ENCODE measurements around the gene RAD17. TPM values are rescaled to one million over a fixed set of nuclear protein-coding genes. Genes with fewer than 3 reads are reported as not detected.

Gene RAD17
- total and polyA plus RNA-seq, 2 experiments from 2014 or later = 26.0 to 29.0 TPM

DNA sequence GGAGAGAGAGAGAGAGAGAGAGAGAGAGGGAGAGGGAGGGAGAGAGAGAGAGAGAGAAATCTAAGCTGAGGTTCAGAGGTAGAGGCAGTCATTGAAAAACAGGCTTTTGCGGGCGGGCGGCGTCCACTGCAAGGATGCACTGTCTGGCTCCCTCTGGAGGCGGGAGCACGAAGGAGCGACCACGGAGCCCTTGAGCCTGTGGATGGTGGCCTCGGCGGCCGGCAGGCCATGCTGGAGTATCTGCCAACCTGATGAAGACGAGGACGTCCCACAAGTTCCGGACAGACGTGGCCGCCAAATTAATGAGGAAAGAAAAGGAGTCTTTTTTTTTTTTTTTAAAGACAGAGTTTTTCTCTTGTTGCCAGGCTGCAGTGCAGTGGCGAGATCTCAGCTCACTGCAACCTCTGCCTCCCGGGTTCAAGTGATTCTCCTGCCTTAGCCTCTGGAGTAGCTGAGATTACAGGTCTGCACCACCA lies 34.8 kb upstream of the RAD17 start:
- H3K9me3 ChIP-seq (ENCODE audit: low read depth) = no peaks in the 10 kb centered on the region
- no peaks in the 10 kb centered on the region for H3K27me3 ChIP-seq
- H3K27ac ChIP-seq = no peak overlapping the region
- H3K4me3 ChIP-seq = no peak overlapping the region
- no peaks in the 10 kb centered on the region for H3K36me3 ChIP-seq
- TF ChIP-seq, protein P1, sequence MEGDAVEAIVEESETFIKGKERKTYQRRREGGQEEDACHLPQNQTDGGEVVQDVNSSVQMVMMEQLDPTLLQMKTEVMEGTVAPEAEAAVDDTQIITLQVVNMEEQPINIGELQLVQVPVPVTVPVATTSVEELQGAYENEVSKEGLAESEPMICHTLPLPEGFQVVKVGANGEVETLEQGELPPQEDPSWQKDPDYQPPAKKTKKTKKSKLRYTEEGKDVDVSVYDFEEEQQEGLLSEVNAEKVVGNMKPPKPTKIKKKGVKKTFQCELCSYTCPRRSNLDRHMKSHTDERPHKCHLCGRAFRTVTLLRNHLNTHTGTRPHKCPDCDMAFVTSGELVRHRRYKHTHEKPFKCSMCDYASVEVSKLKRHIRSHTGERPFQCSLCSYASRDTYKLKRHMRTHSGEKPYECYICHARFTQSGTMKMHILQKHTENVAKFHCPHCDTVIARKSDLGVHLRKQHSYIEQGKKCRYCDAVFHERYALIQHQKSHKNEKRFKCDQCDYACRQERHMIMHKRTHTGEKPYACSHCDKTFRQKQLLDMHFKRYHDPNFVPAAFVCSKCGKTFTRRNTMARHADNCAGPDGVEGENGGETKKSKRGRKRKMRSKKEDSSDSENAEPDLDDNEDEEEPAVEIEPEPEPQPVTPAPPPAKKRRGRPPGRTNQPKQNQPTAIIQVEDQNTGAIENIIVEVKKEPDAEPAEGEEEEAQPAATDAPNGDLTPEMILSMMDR (IDR thresholded peaks at IDR 0.05; ENCODE audit: low read depth, low read length) = peak; percentile 82
- DNase-seq (ENCODE audit: low read depth in 1 of 2, low spot score in 1 of 2) = peak; percentile 86 to 88
- H3K4me1 ChIP-seq (ENCODE audit: low read depth) = no peaks in the 10 kb centered on the region

- Histone ChIP-seq H3K27me3 (no peaks in the 10 kb centered on the region), H3K36me3 (no peaks in the 10 kb centered on the region), H3K27ac (no peak overlapping the region), H3K4me1 (ENCODE audit: low read depth) (no peaks in the 10 kb centered on the region), H3K4me3 (no peak overlapping the region), H3K9me3 (ENCODE audit: low read depth) (no peaks in the 10 kb centered on the region)
- no peak for DNase-seq (ENCODE audit: low read depth in 1 of 2, low spot score in 1 of 2)
- TF ChIP-seq, protein P1 (IDR thresholded peaks at IDR 0.05; ENCODE audit: low read depth, low read length) = no peak
Measured at GRCh38 chr5:69335341-69335935, 34.2 kb upstream of the RAD17 start.

DNA sequence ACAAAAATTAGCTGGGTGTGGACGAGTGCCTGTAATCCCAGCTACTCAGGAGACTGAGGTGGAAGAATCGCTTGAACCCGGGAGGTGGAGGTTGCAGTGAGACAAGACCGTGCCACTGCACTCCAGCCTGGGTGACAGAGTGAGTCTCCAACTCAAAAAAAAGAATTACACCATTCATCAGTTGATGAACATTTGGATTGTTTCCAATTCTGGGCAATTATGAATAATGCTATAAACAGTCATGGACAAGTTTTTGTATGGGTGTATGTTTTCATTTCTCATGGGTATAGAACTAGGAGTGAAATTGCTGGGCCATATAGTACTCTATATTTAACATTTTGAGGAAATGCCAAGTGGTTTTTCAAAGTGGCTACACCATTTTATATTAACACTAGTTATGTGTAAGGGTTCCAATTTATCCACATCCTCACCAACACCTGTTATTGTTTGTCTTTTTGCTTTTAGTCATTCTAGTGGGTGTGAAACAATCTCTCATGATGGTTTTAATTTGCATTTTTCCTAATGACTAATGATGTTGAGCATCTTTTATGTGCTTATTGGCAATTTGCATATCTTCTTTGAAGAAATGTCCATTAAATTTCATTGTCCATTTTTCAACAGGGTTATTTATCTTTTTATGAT lies 28.0 kb upstream of the RAD17 start:
- Histone ChIP-seq H3K4me3 (no peak overlapping the region), H3K9me3 (ENCODE audit: low read depth) (no peaks in the 10 kb centered on the region), H3K27me3 (no peaks in the 10 kb centered on the region), H3K36me3 (no peaks in the 10 kb centered on the region), H3K4me1 (ENCODE audit: low read depth) (no peaks in the 10 kb centered on the region), H3K27ac (no peak overlapping the region)
- no peak for DNase-seq (ENCODE audit: low read depth in 1 of 2, low spot score in 1 of 2)
- TF ChIP-seq, protein P1 (IDR thresholded peaks at IDR 0.05; ENCODE audit: low read depth, low read length) = no peak

- DNase-seq (ENCODE audit: low read depth in 1 of 2, low spot score in 1 of 2) = no peak
- no peak overlapping the region for H3K4me3 ChIP-seq
- H3K27me3 ChIP-seq = no peaks in the 10 kb centered on the region
- no peak overlapping the region for H3K27ac ChIP-seq
- TF ChIP-seq, protein P1 (IDR thresholded peaks at IDR 0.05; ENCODE audit: low read depth, low read length) = no peak
- H3K36me3 ChIP-seq = no peaks in the 10 kb centered on the region
- no peaks in the 10 kb centered on the region for H3K9me3 ChIP-seq (ENCODE audit: low read depth)
- H3K4me1 ChIP-seq (ENCODE audit: low read depth) = no peaks in the 10 kb centered on the region
Measured at GRCh38 chr5:69343083-69343482, 26.5 kb upstream of the RAD17 start.

DNA sequence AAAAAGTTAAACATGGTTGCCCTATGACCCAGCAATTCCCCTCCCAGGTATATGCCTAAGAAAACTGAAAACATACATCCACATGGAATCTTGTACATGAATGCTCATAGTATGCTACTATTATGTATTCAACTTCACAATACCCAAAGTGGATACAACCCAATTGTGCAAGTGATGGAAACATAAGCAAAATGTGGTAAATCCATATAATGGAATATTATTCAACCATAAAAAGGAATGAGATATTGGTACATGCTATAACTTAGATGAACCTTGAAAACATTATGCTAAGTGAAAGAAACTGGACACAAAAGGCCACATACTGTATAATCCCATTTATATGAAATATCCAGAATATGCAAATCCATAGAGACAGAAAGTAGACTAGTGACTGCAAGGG lies 19.0 kb upstream of the RAD17 start:
- Histone ChIP-seq H3K27me3 (no peaks in the 10 kb centered on the region), H3K4me1 (ENCODE audit: low read depth) (no peaks in the 10 kb centered on the region), H3K27ac (no peak overlapping the region), H3K36me3 (peaks cover 22% of the 10 kb centered on the region), H3K4me3 (no peak overlapping the region), H3K9me3 (ENCODE audit: low read depth) (no peaks in the 10 kb centered on the region)
- DNase-seq (ENCODE audit: low read depth in 1 of 2, low spot score in 1 of 2) = no peak
- TF ChIP-seq, protein P1 (IDR thresholded peaks at IDR 0.05; ENCODE audit: low read depth, low read length) = no peak
